ENCODE data around the gene BHLHE40.

GRCh38 chr3:4972652-4973643, 6.3 kb upstream of the BHLHE40 start:
- TF ChIP-seq CTCF (IDR thresholded peaks at IDR 0.05) = no peak
- TF ChIP-seq FOXJ3 (CRISPR knock-in tag; IDR thresholded peaks at IDR 0.05) = no peak
- TF ChIP-seq YY1 (IDR thresholded peaks at IDR 0.05; ENCODE audit: low read depth) = no peak
- no peak for TF ChIP-seq POLR2AphosphoS5 (IDR thresholded peaks at IDR 0.05; ENCODE audit: low read depth, low read length)
